ENCODE measurements around the gene CBFA2T2. TPM values are rescaled to one million over a fixed set of nuclear protein-coding genes. Genes with fewer than 3 reads are reported as not detected.

CBFA2T2 gene
- polyA plus RNA-seq, 1 donor (not counting 4 experiments of a cell fraction or from before 2014, with no cell fraction given), result 6.8 TPM

DNA sequence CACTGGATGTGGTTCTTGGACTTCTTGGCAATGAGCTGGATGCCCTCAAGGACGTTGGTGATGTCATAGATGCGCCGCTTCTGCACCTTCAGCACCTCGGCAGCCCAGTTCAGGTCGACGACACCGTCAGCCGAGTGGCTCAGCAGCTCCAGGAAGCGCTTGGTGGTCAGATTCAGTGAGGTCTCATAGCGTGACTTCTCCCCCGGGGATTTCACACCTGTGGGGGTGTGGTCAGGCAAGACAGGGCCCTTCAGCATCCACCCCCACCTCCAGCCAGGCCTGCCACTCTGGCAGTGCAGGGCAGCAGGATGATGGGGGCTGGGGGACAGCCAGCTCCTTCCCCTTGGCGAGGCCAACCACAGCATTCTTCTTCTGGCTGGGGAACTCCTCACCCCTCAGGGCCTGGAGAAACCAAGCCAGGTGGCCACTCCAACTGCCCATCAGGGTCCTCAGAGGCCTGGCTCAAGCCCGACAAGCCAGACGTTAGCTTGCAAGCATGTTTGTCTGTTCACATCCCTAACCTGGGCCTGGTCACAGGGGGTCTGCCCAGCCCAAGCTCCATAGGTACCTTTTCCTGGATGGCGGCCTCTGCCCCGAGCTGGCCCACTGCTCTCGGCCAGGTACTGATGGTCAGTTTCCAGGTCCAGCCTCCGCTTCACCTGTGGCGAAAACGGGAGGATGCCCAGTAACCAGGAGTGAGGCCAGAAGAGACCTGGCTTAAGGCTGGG is 190.0 kb downstream of the CBFA2T2 start:
- FAIRE-seq (no peak), DNase-seq (ENCODE audit: low read depth, low spot score) (no peak)
- Histone ChIP-seq H3K9me3 (ENCODE audit: control insufficient read depth, low read depth, low read length) (no peaks in the 10 kb centered on the region), H3K4me3 (ENCODE audit: control insufficient read depth in 2 of 3, extremely low read depth in 1 of 3, insufficient read depth in 2 of 3, low read depth in 1 of 3, low read length in 3 of 3) (no peak overlapping the region), H3K9ac (ENCODE audit: control insufficient read depth, extremely low read depth, insufficient read depth, low read length) (no peak overlapping the region), H3K36me3 (ENCODE audit: control insufficient read depth in 2 of 2, extremely low read depth in 1 of 2, insufficient read depth in 2 of 2, low read length in 2 of 2) (no peaks in the 10 kb centered on the region), H4K20me1 (ENCODE audit: control insufficient read depth, extremely low read depth, insufficient read depth, low read length) (no peaks in the 10 kb centered on the region), H2AFZ (ENCODE audit: control insufficient read depth, low read length) (no peak overlapping the region), H3K9me1 (ENCODE audit: control insufficient read depth, extremely low read depth, insufficient read depth, low read length) (no peaks in the 10 kb centered on the region), H3K27me3 (ENCODE audit: control insufficient read depth, extremely low read depth, insufficient read depth, low read length) (no peaks in the 10 kb centered on the region), H3K4me2 (ENCODE audit: control insufficient read depth, extremely low read depth, insufficient read depth, low read depth, low read length) (no peak overlapping the region), H3K4me1 (ENCODE audit: control insufficient read depth, extremely low read depth, insufficient read depth, low read length) (peaks cover 3% of the 10 kb centered on the region), H3K27ac (ENCODE audit: control insufficient read depth, insufficient read depth, low read length) (no peak overlapping the region), H3K79me2 (ENCODE audit: control insufficient read depth, insufficient read depth, low read length) (peaks cover 5% of the 10 kb centered on the region)
- dilution Hi-C loops (cut with MboI; ENCODE audit: extremely low pct_ligation_motif_present, low sequenced_read_pairs), result no loop called here
- no peak for TF ChIP-seq EZH2 (IDR thresholded peaks at IDR 0.05; ENCODE audit: low read length)
- TF ChIP-seq, protein P1, sequence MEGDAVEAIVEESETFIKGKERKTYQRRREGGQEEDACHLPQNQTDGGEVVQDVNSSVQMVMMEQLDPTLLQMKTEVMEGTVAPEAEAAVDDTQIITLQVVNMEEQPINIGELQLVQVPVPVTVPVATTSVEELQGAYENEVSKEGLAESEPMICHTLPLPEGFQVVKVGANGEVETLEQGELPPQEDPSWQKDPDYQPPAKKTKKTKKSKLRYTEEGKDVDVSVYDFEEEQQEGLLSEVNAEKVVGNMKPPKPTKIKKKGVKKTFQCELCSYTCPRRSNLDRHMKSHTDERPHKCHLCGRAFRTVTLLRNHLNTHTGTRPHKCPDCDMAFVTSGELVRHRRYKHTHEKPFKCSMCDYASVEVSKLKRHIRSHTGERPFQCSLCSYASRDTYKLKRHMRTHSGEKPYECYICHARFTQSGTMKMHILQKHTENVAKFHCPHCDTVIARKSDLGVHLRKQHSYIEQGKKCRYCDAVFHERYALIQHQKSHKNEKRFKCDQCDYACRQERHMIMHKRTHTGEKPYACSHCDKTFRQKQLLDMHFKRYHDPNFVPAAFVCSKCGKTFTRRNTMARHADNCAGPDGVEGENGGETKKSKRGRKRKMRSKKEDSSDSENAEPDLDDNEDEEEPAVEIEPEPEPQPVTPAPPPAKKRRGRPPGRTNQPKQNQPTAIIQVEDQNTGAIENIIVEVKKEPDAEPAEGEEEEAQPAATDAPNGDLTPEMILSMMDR (optimal IDR thresholded peaks at IDR 0.05 in 1 of 3, IDR thresholded peaks at IDR 0.05 in 1 of 3, conservative IDR thresholded peaks at IDR 0.05 in 1 of 3; ENCODE audit: extremely low read depth in 1 of 3, insufficient read depth in 2 of 3, low read length in 3 of 3), result no peak

GRCh38 chr20:33680686-33681085 is 190.8 kb downstream of the CBFA2T2 start:
- FAIRE-seq (no peak), DNase-seq (ENCODE audit: low read depth, low spot score) (no peak)
- dilution Hi-C loops (cut with MboI; ENCODE audit: extremely low pct_ligation_motif_present, low sequenced_read_pairs), result no loop called here

More at GRCh38 chr20:33680686-33681085, 190.8 kb downstream of the CBFA2T2 start:
- Histone ChIP-seq H3K4me3 (ENCODE audit: control insufficient read depth in 2 of 3, extremely low read depth in 1 of 3, insufficient read depth in 2 of 3, low read depth in 1 of 3, low read length in 3 of 3) (no peak overlapping the region), H3K9ac (ENCODE audit: control insufficient read depth, extremely low read depth, insufficient read depth, low read length) (no peak overlapping the region), H3K9me3 (ENCODE audit: control insufficient read depth, low read depth, low read length) (no peaks in the 10 kb centered on the region), H3K79me2 (ENCODE audit: control insufficient read depth, insufficient read depth, low read length) (peaks cover 12% of the 10 kb centered on the region), H4K20me1 (ENCODE audit: control insufficient read depth, extremely low read depth, insufficient read depth, low read length) (no peaks in the 10 kb centered on the region), H3K4me1 (ENCODE audit: control insufficient read depth, extremely low read depth, insufficient read depth, low read length) (peaks cover 11% of the 10 kb centered on the region), H2AFZ (ENCODE audit: control insufficient read depth, low read length) (no peak overlapping the region), H3K27ac (ENCODE audit: control insufficient read depth, insufficient read depth, low read length) (no peak overlapping the region), H3K36me3 (ENCODE audit: control insufficient read depth in 2 of 2, extremely low read depth in 1 of 2, insufficient read depth in 2 of 2, low read length in 2 of 2) (no peaks in the 10 kb centered on the region), H3K9me1 (ENCODE audit: control insufficient read depth, extremely low read depth, insufficient read depth, low read length) (no peaks in the 10 kb centered on the region), H3K27me3 (ENCODE audit: control insufficient read depth, extremely low read depth, insufficient read depth, low read length) (no peaks in the 10 kb centered on the region), H3K4me2 (ENCODE audit: control insufficient read depth, extremely low read depth, insufficient read depth, low read depth, low read length) (no peak overlapping the region)
- TF ChIP-seq EZH2 (IDR thresholded peaks at IDR 0.05; ENCODE audit: low read length), result no peak
- TF ChIP-seq, protein P1 (optimal IDR thresholded peaks at IDR 0.05 in 1 of 3, IDR thresholded peaks at IDR 0.05 in 1 of 3, conservative IDR thresholded peaks at IDR 0.05 in 1 of 3; ENCODE audit: extremely low read depth in 1 of 3, insufficient read depth in 2 of 3, low read length in 3 of 3), result no peak

Measured in keratinocyte (primary cell).